IMR-90 (cell line): ENCODE data around the gene METTL25. TPM values are rescaled to one million over a fixed set of nuclear protein-coding genes. Genes with fewer than 3 reads are reported as not detected.

Experiments
- ATAC-seq: fragments of 200-7000 bp; cut with Tn5 transposase; 2 replicates; pipeline ENCODE4 v1.9.1; 2020; ENCODE audit warnings: low read depth, mild to moderate bottlenecking, moderate library complexity
- BruUV-seq: library from RNA; stranded (reverse); fragments of 400-500 nt; replicated peaks from 2 replicates; lab custom pipeline; 2021; lab: Mats Ljungman, UMichigan
- CTCF ChIA-PET: fragments of 300-600 bp; formaldehyde crosslinking; extraction: SDS; loops from one replicate; lab custom pipeline; 2021; ENCODE audit warnings: antibody characterized with exemption; lab: Yijun Ruan, JAX
- POLR2A ChIA-PET: fragments of 300-600 bp; sonication (Branson Sonifier 250); formaldehyde crosslinking; loops from one replicate; lab custom pipeline; 2022; ENCODE audit warnings: antibody characterized with exemption; ENCODE audit not compliant: unreplicated experiment; lab: Charles Lee
- DNase-seq: peaks from one replicate; pipeline ENCODE4 v3.0.0; 2013
- H2AFZ ChIP-seq: replicated peaks from 2 replicates; pipeline ENCODE3; 2013; ENCODE audit warnings: low read length, mild to moderate bottlenecking; ENCODE audit not compliant: poor library complexity
- H2AK5ac ChIP-seq: 2 replicates; pipeline ENCODE4 v1.6.1; 2013; ENCODE audit warnings: low read depth, low read length, inconsistent platforms
- H2AK9ac ChIP-seq: replicated peaks from 2 replicates; pipeline ENCODE3; 2013; ENCODE audit warnings: mild to moderate bottlenecking, low read depth, low read length, moderate library complexity; ENCODE audit not compliant: poor library complexity
- H2BK120ac ChIP-seq: 2 replicates; pipeline ENCODE4 v1.6.1; 2013; ENCODE audit warnings: low read depth, low read length, inconsistent platforms
- H2BK15ac ChIP-seq: 3 replicates; pipeline ENCODE4 v1.6.1; 2013; ENCODE audit warnings: low read depth, low read length, inconsistent platforms
- H2BK20ac ChIP-seq: 2 replicates; pipeline ENCODE4 v1.6.1; 2013; ENCODE audit warnings: low read depth, mild to moderate bottlenecking, inconsistent platforms, low read length, moderate library complexity
- H2BK5ac ChIP-seq: 2 replicates; pipeline ENCODE4 v1.6.1; 2013; ENCODE audit warnings: mild to moderate bottlenecking, low read depth, low read length, inconsistent platforms; ENCODE audit not compliant: poor library complexity, severe bottlenecking
- H3K14ac ChIP-seq: replicated peaks from 2 replicates; pipeline ENCODE4 v1.6.1; 2013; ENCODE audit warnings: low read depth, low read length, inconsistent platforms
- H3K18ac ChIP-seq: 2 replicates; pipeline ENCODE4 v1.6.1; 2013; ENCODE audit warnings: low read depth, low read length, control low read depth
- H3K23ac ChIP-seq: 2 replicates; pipeline ENCODE4 v1.6.1; 2013; ENCODE audit warnings: low read depth, low read length, inconsistent platforms
- H3K27ac ChIP-seq: 2 replicates; pipeline ENCODE4 v1.5.1; 2013; ENCODE audit warnings: mild to moderate bottlenecking, control low read depth, low read length; ENCODE audit not compliant: insufficient read depth
- H3K27me3 ChIP-seq: 2 replicates; pipeline ENCODE4 v1.6.1; 2013; ENCODE audit warnings: low read length; ENCODE audit not compliant: control insufficient read depth, insufficient read depth
- H3K36me3 ChIP-seq: 2 replicates; pipeline ENCODE4 v1.6.1; 2013; ENCODE audit warnings: low read length, mixed read lengths; ENCODE audit not compliant: control insufficient read depth, insufficient read depth
- H3K4ac ChIP-seq: 2 replicates; pipeline ENCODE4 v1.6.1; 2013; ENCODE audit warnings: low read depth, low read length, inconsistent platforms
- H3K4me1 ChIP-seq: 2 replicates; pipeline ENCODE4 v1.6.1; 2013; ENCODE audit warnings: low read length, mixed read lengths; ENCODE audit not compliant: control insufficient read depth, insufficient read depth
- H3K4me2 ChIP-seq: 2 replicates; pipeline ENCODE4 v1.6.1; 2013; ENCODE audit warnings: low read depth, mild to moderate bottlenecking, control low read depth, low read length, moderate library complexity
- H3K4me3 ChIP-seq: 2 replicates; pipeline ENCODE4 v1.5.1; 2013; ENCODE audit warnings: low read depth, mild to moderate bottlenecking, control low read depth, low read length, moderate library complexity; ENCODE audit not compliant: insufficient read depth
- H3K56ac ChIP-seq: 2 replicates; pipeline ENCODE4 v1.6.1; 2013; ENCODE audit warnings: low read length, inconsistent platforms; ENCODE audit not compliant: insufficient read depth; ENCODE audit errors: extremely low read depth
- H3K79me1 ChIP-seq, 2 experiments: 2 replicates each; pipeline ENCODE4 v1.6.1; 2013; ENCODE audit warnings: low read length in 2 of 2, inconsistent platforms in 1 of 2, low read depth in 1 of 2
- H3K9ac ChIP-seq: 2 replicates; pipeline ENCODE4 v1.6.1; 2013; ENCODE audit warnings: low read depth, low read length, control low read depth
- H3K9me1 ChIP-seq: 2 replicates; pipeline ENCODE4 v1.6.1; 2013; ENCODE audit warnings: low read length, inconsistent platforms; ENCODE audit not compliant: insufficient read depth
- H3K9me3 ChIP-seq: 2 replicates; pipeline ENCODE4 v1.6.1; 2013; ENCODE audit warnings: low read length; ENCODE audit not compliant: control insufficient read depth, insufficient read depth
- H4K20me1 ChIP-seq: 2 replicates; pipeline ENCODE4 v1.6.1; 2013; ENCODE audit warnings: low read length, inconsistent platforms; ENCODE audit not compliant: insufficient read depth
- H4K5ac ChIP-seq: 2 replicates; pipeline ENCODE4 v1.6.1; 2013; ENCODE audit warnings: mild to moderate bottlenecking, low read depth, low read length, control low read depth
- H4K8ac ChIP-seq, 2 experiments: 2 replicates each; pipeline ENCODE4 v1.6.1; 2013; ENCODE audit warnings: low read depth in 2 of 2, low read length in 2 of 2, control low read depth in 1 of 2, inconsistent platforms in 1 of 2
- H4K91ac ChIP-seq: 2 replicates; pipeline ENCODE4 v1.6.1; 2013; ENCODE audit warnings: low read depth, low read length, inconsistent platforms; ENCODE audit not compliant: insufficient read depth
- CTCF ChIP-seq: conservative IDR thresholded peaks from 2 replicates; pipeline ENCODE4 v1.5.1; 2012; ENCODE audit warnings: mild to moderate bottlenecking, low read depth, low read length, improper control_type of control experiment
- MXI1 ChIP-seq: IDR thresholded peaks from 2 replicates; pipeline ENCODE4 v1.6.1; 2012; ENCODE audit warnings: low read depth, mild to moderate bottlenecking, low read length, moderate library complexity, borderline replicate concordance
- RAD21 ChIP-seq: IDR thresholded peaks from 2 replicates; pipeline ENCODE4 v1.6.1; 2012; ENCODE audit warnings: low read length, improper control_type of control experiment
- SMC3 ChIP-seq: fragments of 150-350 bp; IDR thresholded peaks from 2 replicates; pipeline ENCODE4 v1.6.1; 2016; ENCODE audit warnings: low read depth, mild to moderate bottlenecking, antibody characterized with exemption, low read length, moderate library complexity
- WGBS, 2 experiments: methylation state at CpG; one replicate each; pipeline versions ENCODE4 v1.1.5 to v1.1.7; 2013; ENCODE audit warnings: missing lambda C conversion rate in 2 of 2; ENCODE audit not compliant: insufficient read length in 1 of 2; ENCODE audit errors: extremely low coverage in 2 of 2; 5-methylcytosine and 5-hydroxymethylcytosine counted together
- dilution Hi-C: fragments of 300-500 bp; cut with HindIII; formaldehyde crosslinking; loops from one replicate; pipeline ENCODE4 v1.14.3; 2018; ENCODE audit warnings: low sequenced_read_pairs; ENCODE audit not compliant: unreplicated experiment
- in situ Hi-C: fragments of 300-500 bp; cut with MboI; formaldehyde crosslinking; loops from 3 replicates; pipeline ENCODE4 v1.14.3; 2019; ENCODE audit warnings: low sequenced_read_pairs, inconsistent platforms, mixed read lengths
- intact Hi-C: fragments of 100-400 bp; cut with micrococcal nuclease; formaldehyde crosslinking; loops from 2 replicates; pipeline ENCODE4 v1.10.0; 2022
- polyA plus RNA-seq, 3 experiments: library from polyadenylated mRNA; depleted of rRNA; stranded (reverse); fragments of >200 nt; gene quantifications; 2 replicates each; pipeline ENCODE4 v1.2.3, GENCODE V29; 2012; ENCODE audit warnings: low replicate concordance in 1 of 3
- total RNA-seq: library from RNA; depleted of rRNA; stranded (reverse); fragments of >200 nt; gene quantifications from 2 replicates; pipeline ENCODE4 v1.2.3, GENCODE V29; 2012; rRNA removed

METTL25 gene
- total and polyA plus RNA-seq, 2 of the 4 experiments (the other 2 are of a cell fraction): 2.6 to 3.0 TPM

- dilution Hi-C loops: no loop called here
- ATAC-seq: peak; percentile 76; the same call in 1 of the 2 replicates
- H3K4me2 ChIP-seq: no peak overlapping the region
Observed at GRCh38 chr12:82527165-82527780, 168.9 kb downstream of the METTL25 start.

More at GRCh38 chr12:82527165-82527780, 168.9 kb downstream of the METTL25 start:
- H3K4me3 ChIP-seq: no peak overlapping the region
- H4K20me1 ChIP-seq: no peaks in the 10 kb centered on the region
- TF ChIP-seq MXI1: no peak
- TF ChIP-seq CTCF: peak; percentile 86
- peak; percentile 52 for TF ChIP-seq SMC3
- peak; percentile 65 for TF ChIP-seq RAD21
- no peak overlapping the region for H2AFZ ChIP-seq
- no peak overlapping the region for H3K14ac ChIP-seq
- H3K79me1 ChIP-seq: no peaks in the 10 kb centered on the region
- intact Hi-C loops (loop anchor here (1.0 to 5.0 kb wide), 3 partner anchors 101 to 1976 kb away; no protein-coding TSS in a partner anchor), in situ Hi-C loops (loop anchor here (25.0 kb wide), 1 partner anchor 1985 kb away; no protein-coding TSS in a partner anchor)
- no peak overlapping the region for H3K4ac ChIP-seq
- no peaks in the 10 kb centered on the region for H3K27me3 ChIP-seq
- H4K5ac ChIP-seq: no peak overlapping the region
- H4K91ac ChIP-seq: no peak overlapping the region
- H3K18ac ChIP-seq: no peak overlapping the region
- H4K8ac ChIP-seq: no peak overlapping the region
- no peak overlapping the region for H2BK15ac ChIP-seq
- H3K27ac ChIP-seq: no peak overlapping the region
- no peaks in the 10 kb centered on the region for H3K9me1 ChIP-seq
- no peak overlapping the region for H2AK9ac ChIP-seq
- H3K36me3 ChIP-seq: no peaks in the 10 kb centered on the region
- no peak overlapping the region for H2BK120ac ChIP-seq
- H3K4me1 ChIP-seq: no peaks in the 10 kb centered on the region
- no peak overlapping the region for H2BK5ac ChIP-seq
- ChIA-PET POLR2A (no interaction called here), CTCF (interaction anchor here (0.9 to 1.1 kb wide), 3 partner anchors 10 to 1970 kb away, joined by 3 to 4 read pairs (median 4); no protein-coding TSS in a partner anchor)
- H2AK5ac ChIP-seq: no peak overlapping the region
- H3K56ac ChIP-seq: no peak overlapping the region
- H3K9ac ChIP-seq: no peak overlapping the region
- H3K23ac ChIP-seq: no peak overlapping the region
- H2BK20ac ChIP-seq: no peak overlapping the region
- BruUV-seq: no TSS peak
- no CpG with 5 or more reads among the region's 5 CpGs for WGBS, 2 experiments
- DNase-seq: peak; percentile 64
- no peaks in the 10 kb centered on the region for H3K9me3 ChIP-seq

Other genes starting within 250 kb of the METTL25 start
- 8.4 and 27.2 TPM in 2 replicates for gene CCDC59, start 142 bp upstream of the METTL25 start, total RNA-seq
- 14.8 and 17.4 TPM in 2 replicates for gene CCDC59, start 142 bp upstream of the METTL25 start, polyA plus RNA-seq (2012; rRNA removed)